Upper lobe of left lung (tissue), 4 donors: ENCODE results near the gene PLSCR1.

Experiments
- EP300 ChIP-seq, 4 donors: sonication (generic); formaldehyde crosslinking; IDR thresholded peaks; one replicate each; pipeline ENCODE4 v1.5.1; 2017; ENCODE audit warnings: antibody characterized with exemption in 4 of 4, control low read depth in 2 of 4
- POLR2A ChIP-seq, 4 donors: fragments of 450-650 bp; IDR thresholded peaks; one replicate each; pipeline ENCODE4 v1.5.1; 2016 to 2017; ENCODE audit warnings: antibody characterized with exemption in 4 of 4, mild to moderate bottlenecking in 2 of 4
- POLR2AphosphoS5 ChIP-seq, 2 donors: sonication (generic); formaldehyde crosslinking; IDR thresholded peaks; one replicate each; pipeline ENCODE4 v1.5.1; 2017; ENCODE audit warnings: antibody characterized with exemption in 2 of 2
- TF ChIP-seq, protein P1 (sequence below), 6 experiments: fragments of 450-650 bp in 4 of 6; fragments of 200-600 bp in 2 of 6; sonication (generic) in 2 of 6; IDR thresholded peaks; one replicate each; pipeline ENCODE4 v1.5.1; 2016 to 2019; ENCODE audit warnings: antibody characterized with exemption in 6 of 6

DNA sequence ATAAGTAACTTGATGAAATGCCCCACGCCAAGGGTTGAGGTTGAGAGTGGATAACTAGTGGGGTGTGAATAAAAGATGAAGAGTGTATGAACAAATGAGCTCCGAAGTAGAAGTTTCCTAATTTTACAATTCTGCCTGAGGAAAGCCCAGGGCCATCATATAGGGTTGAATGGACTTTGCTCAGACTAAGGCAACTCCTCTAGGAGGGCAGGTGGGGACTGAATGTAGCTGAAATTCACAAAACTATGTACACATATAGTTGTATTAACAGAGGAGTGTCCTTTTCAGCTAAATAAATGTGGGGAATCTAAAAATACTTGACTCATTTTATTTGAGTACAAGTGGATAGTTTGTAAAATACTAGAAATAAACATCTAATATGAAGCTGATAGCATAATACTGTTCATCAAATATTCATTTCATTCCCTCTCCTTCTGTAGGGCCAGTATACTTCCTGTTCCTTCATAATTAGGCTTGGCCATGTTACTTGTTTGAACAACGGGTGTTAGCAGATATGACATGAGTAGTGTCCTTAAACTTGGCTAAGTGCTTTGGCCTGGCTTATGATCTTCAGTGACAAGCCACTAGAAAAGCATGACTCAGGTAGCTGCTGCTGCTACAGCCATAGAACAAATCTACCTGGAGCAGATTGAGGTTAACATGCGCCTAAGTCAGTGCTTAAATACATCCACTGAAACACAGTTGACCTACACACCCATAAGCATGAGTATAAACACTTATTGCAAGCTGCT lies 26.5 kb downstream of the PLSCR1 start:
- TF ChIP-seq POLR2AphosphoS5 (IDR thresholded peaks at IDR 0.05) (peak in 1 of 2 donors; percentile 14), POLR2A (IDR thresholded peaks at IDR 0.05) (no peak), EP300 (IDR thresholded peaks at IDR 0.05) (peak in 1 of 4 donors; percentile 48)
- TF ChIP-seq, protein P1, sequence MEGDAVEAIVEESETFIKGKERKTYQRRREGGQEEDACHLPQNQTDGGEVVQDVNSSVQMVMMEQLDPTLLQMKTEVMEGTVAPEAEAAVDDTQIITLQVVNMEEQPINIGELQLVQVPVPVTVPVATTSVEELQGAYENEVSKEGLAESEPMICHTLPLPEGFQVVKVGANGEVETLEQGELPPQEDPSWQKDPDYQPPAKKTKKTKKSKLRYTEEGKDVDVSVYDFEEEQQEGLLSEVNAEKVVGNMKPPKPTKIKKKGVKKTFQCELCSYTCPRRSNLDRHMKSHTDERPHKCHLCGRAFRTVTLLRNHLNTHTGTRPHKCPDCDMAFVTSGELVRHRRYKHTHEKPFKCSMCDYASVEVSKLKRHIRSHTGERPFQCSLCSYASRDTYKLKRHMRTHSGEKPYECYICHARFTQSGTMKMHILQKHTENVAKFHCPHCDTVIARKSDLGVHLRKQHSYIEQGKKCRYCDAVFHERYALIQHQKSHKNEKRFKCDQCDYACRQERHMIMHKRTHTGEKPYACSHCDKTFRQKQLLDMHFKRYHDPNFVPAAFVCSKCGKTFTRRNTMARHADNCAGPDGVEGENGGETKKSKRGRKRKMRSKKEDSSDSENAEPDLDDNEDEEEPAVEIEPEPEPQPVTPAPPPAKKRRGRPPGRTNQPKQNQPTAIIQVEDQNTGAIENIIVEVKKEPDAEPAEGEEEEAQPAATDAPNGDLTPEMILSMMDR (IDR thresholded peaks at IDR 0.05), result no peak
